ENCODE data around the gene HAUS2. TPM values are rescaled to one million over a fixed set of nuclear protein-coding genes. Genes with fewer than 3 reads are reported as not detected.

Gene HAUS2
- total RNA-seq = 41.1 and 48.0 TPM in 2 replicates

GRCh38 chr15:42548249-42549031, at the start of gene HAUS2, which contains the start of gene LRRC57:
TSS of gene HAUS2 (plus strand) at chr15:42548838. CDS start at chr15:42548873, 35 bp downstream.
TSS of gene LRRC57 (minus strand) at chr15:42548793. CDS start at chr15:42548434, 359 bp downstream.
- Mint-ChIP-seq H3K27me3 (no peaks in the 10 kb centered on the region), H3K27ac (peak within 1 kb of the TSS; percentile 95), H3K9me3 (no peaks in the 10 kb centered on the region), H3K36me3 (ENCODE audit: low read depth) (peaks cover 28% of the 10 kb centered on the region), H3K4me1 (peaks cover 45% of the 10 kb centered on the region), H3K4me3 (peak within 1 kb of the TSS; percentile 96)
- peak; percentile 97 for DNase-seq
- intact Hi-C loops (cut with micrococcal nuclease) = loop anchor here (1.0 to 5.0 kb wide), 4 partner anchors 27 to 576 kb away; partner anchors contain the start of genes EHD4, STARD9 and ZNF106

GRCh38 chr15:42499858-42500609, 48.6 kb upstream of the HAUS2 start:
- Mint-ChIP-seq H3K9me3 (no peaks in the 10 kb centered on the region), H3K27me3 (no peaks in the 10 kb centered on the region)

GRCh38 chr15:42502477-42502876, 46.2 kb upstream of the HAUS2 start:
- intact Hi-C loops (cut with micrococcal nuclease) = no loop called here
- H3K27me3 Mint-ChIP-seq = no peaks in the 10 kb centered on the region

More at GRCh38 chr15:42499858-42500609, 48.6 kb upstream of the HAUS2 start:
- no peak for DNase-seq
- H3K4me1 Mint-ChIP-seq = peaks cover 46% of the 10 kb centered on the region
- H3K4me3 Mint-ChIP-seq = peak overlapping the region; percentile 19
- no peak overlapping the region for H3K27ac Mint-ChIP-seq
- intact Hi-C loops (cut with micrococcal nuclease) = loop anchor here (10.0 kb wide), 2 partner anchors 295 to 425 kb away; partner anchors contain the start of genes TTBK2 and VPS39
- H3K36me3 Mint-ChIP-seq (ENCODE audit: low read depth) = peaks cover 12% of the 10 kb centered on the region

GRCh38 chr15:42503825-42504224, 44.8 kb upstream of the HAUS2 start:
- no peak for DNase-seq
- peaks cover 18% of the 10 kb centered on the region for H3K36me3 Mint-ChIP-seq (ENCODE audit: low read depth)
- intact Hi-C loops (cut with micrococcal nuclease) = no loop called here
- H3K27ac Mint-ChIP-seq = no peak overlapping the region
- H3K27me3 Mint-ChIP-seq = no peaks in the 10 kb centered on the region
- no peaks in the 10 kb centered on the region for H3K9me3 Mint-ChIP-seq
- H3K4me1 Mint-ChIP-seq = peaks cover 19% of the 10 kb centered on the region
- H3K4me3 Mint-ChIP-seq = no peak overlapping the region

More at GRCh38 chr15:42502477-42502876, 46.2 kb upstream of the HAUS2 start:
- no peak overlapping the region for H3K27ac Mint-ChIP-seq
- no peak for DNase-seq
- H3K4me1 Mint-ChIP-seq = peaks cover 28% of the 10 kb centered on the region
- H3K36me3 Mint-ChIP-seq (ENCODE audit: low read depth) = peaks cover 13% of the 10 kb centered on the region
- H3K9me3 Mint-ChIP-seq = no peaks in the 10 kb centered on the region
- H3K4me3 Mint-ChIP-seq = no peak overlapping the region

- no peak for DNase-seq
- Mint-ChIP-seq H3K4me3 (no peak overlapping the region), H3K27ac (no peak overlapping the region), H3K36me3 (ENCODE audit: low read depth) (peaks cover 16% of the 10 kb centered on the region), H3K4me1 (peaks cover 15% of the 10 kb centered on the region), H3K27me3 (no peaks in the 10 kb centered on the region), H3K9me3 (no peaks in the 10 kb centered on the region)
- intact Hi-C loops (cut with micrococcal nuclease) = no loop called here
Observed at GRCh38 chr15:42504631-42505030, 44.0 kb upstream of the HAUS2 start.

GRCh38 chr15:42507514-42507913, 41.1 kb upstream of the HAUS2 start:
- Mint-ChIP-seq H3K4me3 (no peak overlapping the region), H3K27ac (no peak overlapping the region), H3K36me3 (ENCODE audit: low read depth) (peaks cover 14% of the 10 kb centered on the region), H3K4me1 (peaks cover 5% of the 10 kb centered on the region), H3K27me3 (no peaks in the 10 kb centered on the region), H3K9me3 (no peaks in the 10 kb centered on the region)
- no peak for DNase-seq
- intact Hi-C loops (cut with micrococcal nuclease) = no loop called here

- Mint-ChIP-seq H3K4me3 (no peak overlapping the region), H3K9me3 (no peaks in the 10 kb centered on the region), H3K27me3 (no peaks in the 10 kb centered on the region), H3K27ac (no peak overlapping the region), H3K36me3 (ENCODE audit: low read depth) (peaks cover 17% of the 10 kb centered on the region), H3K4me1 (peaks cover 5% of the 10 kb centered on the region)
- intact Hi-C loops (cut with micrococcal nuclease) = no loop called here
- no peak for DNase-seq
Observed at GRCh38 chr15:42508263-42508690, 40.4 kb upstream of the HAUS2 start.

GRCh38 chr15:42510258-42511006, 38.2 kb upstream of the HAUS2 start:
- peaks cover 27% of the 10 kb centered on the region for H3K36me3 Mint-ChIP-seq (ENCODE audit: low read depth)
- intact Hi-C loops (cut with micrococcal nuclease) = no loop called here
- H3K27me3 Mint-ChIP-seq = no peaks in the 10 kb centered on the region
- H3K4me1 Mint-ChIP-seq = peaks cover 3% of the 10 kb centered on the region
- no peaks in the 10 kb centered on the region for H3K9me3 Mint-ChIP-seq
- H3K4me3 Mint-ChIP-seq = no peak overlapping the region
- no peak overlapping the region for H3K27ac Mint-ChIP-seq
- no peak for DNase-seq

- H3K9me3 Mint-ChIP-seq = no peaks in the 10 kb centered on the region
- H3K4me1 Mint-ChIP-seq = peaks cover 3% of the 10 kb centered on the region
- H3K27me3 Mint-ChIP-seq = no peaks in the 10 kb centered on the region
- H3K36me3 Mint-ChIP-seq (ENCODE audit: low read depth) = peaks cover 31% of the 10 kb centered on the region
- intact Hi-C loops (cut with micrococcal nuclease) = no loop called here
- DNase-seq = no peak
- no peak overlapping the region for H3K4me3 Mint-ChIP-seq
- H3K27ac Mint-ChIP-seq = no peak overlapping the region
Observed at GRCh38 chr15:42511007-42511391, 37.6 kb upstream of the HAUS2 start.

GRCh38 chr15:42523331-42523730, 25.3 kb upstream of the HAUS2 start:
- H3K27me3 Mint-ChIP-seq = no peaks in the 10 kb centered on the region
- H3K4me3 Mint-ChIP-seq = no peak overlapping the region
- DNase-seq = no peak
- no peaks in the 10 kb centered on the region for H3K9me3 Mint-ChIP-seq
- intact Hi-C loops (cut with micrococcal nuclease) = no loop called here
- H3K36me3 Mint-ChIP-seq (ENCODE audit: low read depth) = peaks cover 17% of the 10 kb centered on the region
- H3K27ac Mint-ChIP-seq = no peak overlapping the region
- peaks cover 2% of the 10 kb centered on the region for H3K4me1 Mint-ChIP-seq

GRCh38 chr15:42528970-42529369, 19.7 kb upstream of the HAUS2 start:
- Mint-ChIP-seq H3K27ac (no peak overlapping the region), H3K36me3 (ENCODE audit: low read depth) (peaks cover 29% of the 10 kb centered on the region), H3K4me3 (no peak overlapping the region), H3K27me3 (no peaks in the 10 kb centered on the region), H3K4me1 (no peaks in the 10 kb centered on the region), H3K9me3 (no peaks in the 10 kb centered on the region)
- no peak for DNase-seq
- intact Hi-C loops (cut with micrococcal nuclease) = no loop called here

GRCh38 chr15:42533246-42533645, 15.4 kb upstream of the HAUS2 start:
- no peaks in the 10 kb centered on the region for H3K9me3 Mint-ChIP-seq
- intact Hi-C loops (cut with micrococcal nuclease) = no loop called here
- peaks cover 2% of the 10 kb centered on the region for H3K4me1 Mint-ChIP-seq
- DNase-seq = no peak
- no peak overlapping the region for H3K27ac Mint-ChIP-seq
- H3K4me3 Mint-ChIP-seq = no peak overlapping the region
- peaks cover 44% of the 10 kb centered on the region for H3K36me3 Mint-ChIP-seq (ENCODE audit: low read depth)
- H3K27me3 Mint-ChIP-seq = no peaks in the 10 kb centered on the region

GRCh38 chr15:42544853-42545629, 3.6 kb upstream of the HAUS2 start:
- Mint-ChIP-seq H3K4me1 (peaks cover 32% of the 10 kb centered on the region), H3K27ac (peak overlapping the region; percentile 39), H3K9me3 (no peaks in the 10 kb centered on the region), H3K27me3 (no peaks in the 10 kb centered on the region), H3K4me3 (peak overlapping the region; percentile 25), H3K36me3 (ENCODE audit: low read depth) (peaks cover 36% of the 10 kb centered on the region)
- no peak for DNase-seq
- intact Hi-C loops (cut with micrococcal nuclease) = loop anchor here (5.0 kb wide), 1 partner anchor 573 kb away; the partner anchor contains the start of gene EHD4
